Keratinocyte (primary cell): Measurements from ENCODE around the gene ZNF799. TPM values are rescaled to one million over a fixed set of nuclear protein-coding genes. Genes with fewer than 3 reads are reported as not detected.

Source experiments
- DNase-seq: peaks from one replicate; pipeline ENCODE4 v3.0.0-alpha.2; 2011; ENCODE audit warnings: low read depth, missing footprints, low spot score
- FAIRE-seq: peaks from 2 replicates; lab custom pipeline; 2011; peaks lifted over from hg19 to GRCh38; lab: Jason Lieb, UNC
- H2AFZ ChIP-seq: 2 replicates; pipeline ENCODE4 v1.6.0; 2012; ENCODE audit warnings: low read length, control low read depth, inconsistent platforms; ENCODE audit not compliant: control insufficient read depth
- H3K27ac ChIP-seq: 2 replicates; pipeline ENCODE4 v1.5.1; 2011; ENCODE audit warnings: low read length; ENCODE audit not compliant: control insufficient read depth, insufficient read depth
- H3K27me3 ChIP-seq: 3 replicates; pipeline ENCODE4 v1.6.0; 2011; ENCODE audit warnings: low read length; ENCODE audit not compliant: control insufficient read depth, insufficient read depth; ENCODE audit errors: extremely low read depth
- H3K36me3 ChIP-seq, 2 experiments: 2 replicates in 1 of 2; 3 replicates in 1 of 2; pipeline ENCODE4 v1.5.1; 2011; ENCODE audit warnings: low read length in 2 of 2, mild to moderate bottlenecking in 1 of 2; ENCODE audit not compliant: control insufficient read depth in 2 of 2, insufficient read depth in 2 of 2; ENCODE audit errors: extremely low read depth in 1 of 2
- H3K4me1 ChIP-seq: 3 replicates; pipeline ENCODE4 v1.5.1; 2011; ENCODE audit warnings: low read length; ENCODE audit not compliant: control insufficient read depth, insufficient read depth; ENCODE audit errors: extremely low read depth
- H3K4me2 ChIP-seq: 3 replicates; pipeline ENCODE4 v1.6.0; 2011; ENCODE audit warnings: low read depth, low read length; ENCODE audit not compliant: control insufficient read depth, insufficient read depth; ENCODE audit errors: extremely low read depth
- H3K4me3 ChIP-seq, 3 experiments: fragments of 200-600 bp in 1 of 3; sonication (generic) in 1 of 3; 2 replicates in 2 of 3; 3 replicates in 1 of 3; pipeline ENCODE4 v1.5.1; 2011 to 2016; ENCODE audit warnings: low read length in 3 of 3, mild to moderate bottlenecking in 3 of 3, control low read depth in 2 of 3, inconsistent platforms in 1 of 3, low read depth in 1 of 3, mixed read lengths in 1 of 3, mixed run types in 1 of 3, moderate library complexity in 1 of 3; ENCODE audit not compliant: control insufficient read depth in 2 of 3, insufficient read depth in 2 of 3; ENCODE audit errors: extremely low read depth in 1 of 3
- H3K79me2 ChIP-seq: 2 replicates; pipeline ENCODE4 v1.6.0; 2012; ENCODE audit warnings: low read length; ENCODE audit not compliant: control insufficient read depth, insufficient read depth
- H3K9ac ChIP-seq: 3 replicates; pipeline ENCODE4 v1.6.0; 2011; ENCODE audit warnings: low read length; ENCODE audit not compliant: control insufficient read depth, insufficient read depth; ENCODE audit errors: extremely low read depth
- H3K9me1 ChIP-seq: 3 replicates; pipeline ENCODE4 v1.6.0; 2011; ENCODE audit warnings: low read length; ENCODE audit not compliant: control insufficient read depth, insufficient read depth; ENCODE audit errors: extremely low read depth
- H3K9me3 ChIP-seq: 2 replicates; pipeline ENCODE4 v1.5.1; 2012; ENCODE audit warnings: low read depth, low read length; ENCODE audit not compliant: control insufficient read depth
- H4K20me1 ChIP-seq: 3 replicates; pipeline ENCODE4 v1.6.0; 2011; ENCODE audit warnings: low read length; ENCODE audit not compliant: control insufficient read depth, insufficient read depth; ENCODE audit errors: extremely low read depth
- EZH2 ChIP-seq: IDR thresholded peaks from one replicate; pipeline ENCODE4 v1.6.1; 2012; ENCODE audit warnings: inconsistent platforms, mild to moderate bottlenecking, low read length, moderate library complexity
- dilution Hi-C: fragments of 300-500 bp; cut with MboI; formaldehyde crosslinking; loops from one replicate; pipeline ENCODE4 v1.7.0; 2020; ENCODE audit warnings: low sequenced_read_pairs; ENCODE audit not compliant: extremely low pct_ligation_motif_present
- polyA plus RNA-seq, 5 experiments: library from polyadenylated mRNA; depleted of rRNA in 3 of 5; stranded (reverse) in 3 of 5; stranded (forward) in 1 of 5; unstranded in 1 of 5; fragments of >200 nt; gene quantifications; 1 replicate in 1 of 5; 2 replicates in 3 of 5; 3 replicates in 1 of 5; pipeline versions ENCODE4 v1.2.1 to v1.2.3, GENCODE V29; 2011 to 2012; ENCODE audit warnings: missing spikeins in 2 of 5, low read depth in 1 of 5, low replicate concordance in 1 of 5
- small RNA-seq, 3 experiments: library from RNA; depleted of rRNA; stranded (forward); fragments of <200 nt; gene quantifications; one replicate each; pipeline ENCODE3, GENCODE V24; 2012; ENCODE audit warnings: low read depth in 3 of 3, low replicate concordance in 1 of 3; ENCODE audit not compliant: insufficient read length in 3 of 3
- TF ChIP-seq, protein P1 (sequence below), 3 experiments: IDR thresholded peaks in 1 of 3; conservative IDR thresholded peaks in 1 of 3; optimal IDR thresholded peaks in 1 of 3; 2 replicates in 2 of 3; 3 replicates in 1 of 3; pipeline versions ENCODE3 to v1.5.1; 2011; ENCODE audit warnings: low read length in 3 of 3, mild to moderate bottlenecking in 3 of 3, moderate library complexity in 2 of 3, control low read depth in 1 of 3, inconsistent platforms in 1 of 3; ENCODE audit not compliant: insufficient read depth in 2 of 3; ENCODE audit errors: extremely low read depth in 1 of 3

ZNF799 gene
- polyA plus RNA-seq, 1 donor (not counting 4 experiments of a cell fraction or from before 2014, with no cell fraction given): 3.1 TPM

DNA sequence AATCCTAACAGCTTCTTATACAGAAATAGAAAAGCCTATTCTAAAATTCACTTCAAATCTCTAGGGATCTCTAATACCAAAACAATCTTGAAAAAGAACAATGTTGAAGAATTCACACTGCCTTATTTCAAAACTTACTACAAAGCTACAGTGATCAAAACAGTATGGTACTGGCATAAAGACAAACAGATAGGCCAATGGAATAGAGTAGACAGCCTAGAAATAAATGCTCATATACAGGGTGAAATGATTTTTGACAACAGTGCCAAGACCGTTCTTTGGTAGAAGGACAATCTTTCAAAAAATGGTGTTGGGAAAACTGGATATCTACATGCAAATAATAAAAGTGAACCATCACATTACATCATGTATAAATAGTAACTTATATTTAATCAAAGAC is 55.9 kb downstream of the ZNF799 start:
- Histone ChIP-seq H3K4me3 (no peak overlapping the region), H3K4me1 (no peaks in the 10 kb centered on the region), H3K4me2 (no peak overlapping the region), H3K9me1 (no peaks in the 10 kb centered on the region), H3K27me3 (no peaks in the 10 kb centered on the region), H3K9ac (no peak overlapping the region), H3K36me3 (no peaks in the 10 kb centered on the region), H2AFZ (no peak overlapping the region), H3K9me3 (peaks cover 10% of the 10 kb centered on the region), H3K27ac (no peak overlapping the region), H3K79me2 (no peaks in the 10 kb centered on the region), H4K20me1 (no peaks in the 10 kb centered on the region)
- FAIRE-seq: no peak
- dilution Hi-C loops: no loop called here
- TF ChIP-seq EZH2: no peak
- TF ChIP-seq, protein P1, sequence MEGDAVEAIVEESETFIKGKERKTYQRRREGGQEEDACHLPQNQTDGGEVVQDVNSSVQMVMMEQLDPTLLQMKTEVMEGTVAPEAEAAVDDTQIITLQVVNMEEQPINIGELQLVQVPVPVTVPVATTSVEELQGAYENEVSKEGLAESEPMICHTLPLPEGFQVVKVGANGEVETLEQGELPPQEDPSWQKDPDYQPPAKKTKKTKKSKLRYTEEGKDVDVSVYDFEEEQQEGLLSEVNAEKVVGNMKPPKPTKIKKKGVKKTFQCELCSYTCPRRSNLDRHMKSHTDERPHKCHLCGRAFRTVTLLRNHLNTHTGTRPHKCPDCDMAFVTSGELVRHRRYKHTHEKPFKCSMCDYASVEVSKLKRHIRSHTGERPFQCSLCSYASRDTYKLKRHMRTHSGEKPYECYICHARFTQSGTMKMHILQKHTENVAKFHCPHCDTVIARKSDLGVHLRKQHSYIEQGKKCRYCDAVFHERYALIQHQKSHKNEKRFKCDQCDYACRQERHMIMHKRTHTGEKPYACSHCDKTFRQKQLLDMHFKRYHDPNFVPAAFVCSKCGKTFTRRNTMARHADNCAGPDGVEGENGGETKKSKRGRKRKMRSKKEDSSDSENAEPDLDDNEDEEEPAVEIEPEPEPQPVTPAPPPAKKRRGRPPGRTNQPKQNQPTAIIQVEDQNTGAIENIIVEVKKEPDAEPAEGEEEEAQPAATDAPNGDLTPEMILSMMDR (optimal IDR thresholded peaks at IDR 0.05 in 1 of 3, IDR thresholded peaks at IDR 0.05 in 1 of 3, conservative IDR thresholded peaks at IDR 0.05 in 1 of 3; ENCODE audit: extremely low read depth in 1 of 3, insufficient read depth in 2 of 3, low read length in 3 of 3): no peak
- no peak for DNase-seq

Small RNA genes lying within 50 kb of the gene (small RNA-seq; reads per million reads assigned to genes)
- 0 reads per million in 3 experiments for gene RPS29P23

Other genes with a start within 250 kb of the ZNF799 start
- 1.9 to 2.5 TPM (median 2.3 TPM) in 3 replicates for gene ZNF625, start 244.5 kb downstream of the ZNF799 start, polyA plus RNA-seq
- gene ZNF136, start 238.2 kb downstream of the ZNF799 start, polyA plus RNA-seq: 2.4 to 3.0 TPM (median 2.9 TPM) in 3 replicates
- 3.5 to 5.2 TPM (median 4.4 TPM) in 3 replicates for gene ZNF44, start 106.4 kb downstream of the ZNF799 start, polyA plus RNA-seq
- gene ZNF563, start 67.6 kb downstream of the ZNF799 start, polyA plus RNA-seq: 3.2 to 4.7 TPM (median 3.8 TPM) in 3 replicates
- gene ZNF442, start 35.6 kb downstream of the ZNF799 start, polyA plus RNA-seq: 0.53 to 0.89 TPM (median 0.70 TPM) in 3 replicates
- gene ZNF443, start 39.8 kb upstream of the ZNF799 start, polyA plus RNA-seq: 1.8 to 3.1 TPM (median 2.4 TPM) in 3 replicates
- gene ZNF709, start 83.5 kb upstream of the ZNF799 start, polyA plus RNA-seq: 0.62 to 0.98 TPM (median 0.75 TPM) in 3 replicates
- gene ZNF564, start 150.2 kb upstream of the ZNF799 start, polyA plus RNA-seq: 2.0 to 3.5 TPM (median 2.5 TPM) in 3 replicates
- 2.7 to 3.2 TPM (median 3.2 TPM) in 3 replicates for gene ZNF490, start 209.5 kb upstream of the ZNF799 start, polyA plus RNA-seq
- gene ZNF791, start 209.6 kb upstream of the ZNF799 start, polyA plus RNA-seq: 8.1 to 11.5 TPM (median 10.3 TPM) in 3 replicates